GM19455 (cell line): ENCODE measurements around the gene EFHD2.
"Not testable (repeated sequence)": the region's sequence is repeated elsewhere in the genome, so short reads cannot be mapped to it uniquely, and the experiment has no call there.

Experiments used
- ATAC-seq: cut with Tn5 transposase; IDR thresholded peaks from one replicate; pipeline ENCODE4 v1.9.1; 2021; ENCODE audit not compliant: unreplicated experiment

The EFHD2 gene

DNA sequence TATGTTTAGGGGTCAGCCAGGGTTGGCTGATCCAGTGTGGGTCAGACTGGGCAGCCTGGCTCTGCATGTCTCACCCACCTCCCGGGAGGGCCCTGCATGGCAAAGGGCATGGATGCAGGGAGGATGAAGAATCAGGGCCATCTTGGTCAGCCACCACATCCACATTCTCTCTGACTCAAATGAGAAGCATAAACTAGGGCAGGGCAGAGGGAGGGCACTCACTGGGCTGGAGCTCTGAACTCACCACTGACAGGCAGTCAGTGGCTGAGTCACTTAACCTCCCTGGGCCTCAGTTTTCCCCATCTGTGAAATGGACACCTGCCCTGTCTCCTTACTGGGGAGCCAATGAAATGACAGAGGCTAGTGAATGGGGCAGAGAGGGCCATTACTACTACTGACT lies 42.5 kb downstream of the EFHD2 start:
- ATAC-seq = no peak

DNA sequence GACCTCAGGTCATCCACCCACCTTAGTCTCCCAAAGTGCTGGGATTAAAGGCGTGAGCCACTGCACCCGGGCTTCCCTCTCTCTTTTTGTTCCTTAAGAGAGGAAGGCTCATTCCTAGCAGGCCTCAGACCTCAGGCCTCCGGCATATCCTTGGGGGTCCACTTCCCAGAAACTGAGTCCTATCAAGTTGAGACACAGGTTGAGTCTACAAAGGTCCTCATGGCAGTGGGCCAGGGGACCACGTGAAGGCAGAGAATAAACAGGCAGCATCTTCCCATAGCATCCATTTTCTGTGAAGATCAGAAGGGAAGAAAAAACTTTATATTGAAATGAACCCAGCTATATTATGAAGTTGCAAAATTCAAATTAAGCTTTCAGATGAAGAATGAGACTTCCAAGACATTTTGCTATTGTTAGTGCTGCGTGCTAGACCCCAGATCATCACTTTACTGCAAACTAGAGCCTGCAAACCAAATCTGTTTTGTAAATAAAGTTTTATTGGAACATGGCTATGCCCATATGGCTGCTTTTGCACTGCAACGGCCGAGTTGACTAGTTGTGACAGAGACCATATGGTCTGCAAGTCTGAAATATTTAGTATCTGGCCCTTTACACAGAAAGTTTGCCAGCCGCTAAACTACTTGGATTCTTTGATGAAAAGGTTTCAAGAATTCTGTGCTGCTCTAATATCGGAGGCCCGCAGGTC lies 43.3 kb downstream of the EFHD2 start:
- ATAC-seq = no peak

DNA sequence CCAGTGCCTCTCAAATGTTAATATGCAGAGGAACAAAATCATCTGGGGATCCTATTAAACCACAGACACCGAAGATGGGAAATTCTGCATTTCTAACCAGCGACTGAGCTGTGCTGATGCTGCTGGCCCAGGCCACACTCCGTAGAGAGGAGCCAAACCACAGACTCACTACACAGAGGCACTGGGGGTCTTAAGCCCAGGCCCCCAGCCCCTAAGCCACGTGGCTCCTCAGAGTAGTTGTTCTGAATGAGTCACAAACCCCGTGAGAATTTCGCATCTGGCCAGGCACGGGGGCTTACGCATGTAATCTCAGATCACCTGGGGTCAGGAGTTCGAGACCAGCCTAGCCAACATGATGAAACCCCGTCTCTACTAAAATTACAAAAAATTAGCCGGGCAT lies 44.0 kb downstream of the EFHD2 start:
- ATAC-seq = no peak

DNA sequence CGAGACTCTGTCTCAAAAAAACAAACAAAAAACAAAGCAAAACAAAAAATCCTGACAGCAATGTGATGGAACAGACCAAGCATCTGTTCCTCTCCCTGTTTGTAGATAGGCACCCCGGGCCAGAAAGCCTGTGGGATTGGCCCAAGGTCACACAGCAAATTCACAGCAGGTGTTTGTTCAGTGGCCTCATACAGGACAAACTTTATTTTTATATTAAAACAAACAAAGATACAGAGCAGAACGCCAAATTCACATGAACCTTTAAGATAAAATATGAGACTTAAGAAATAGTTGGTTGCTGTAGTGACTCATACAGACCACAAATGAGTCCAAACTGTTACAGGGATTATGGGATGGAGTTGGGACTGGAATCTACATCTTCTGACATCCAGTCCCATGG lies 44.6 kb downstream of the EFHD2 start:
- no peak for ATAC-seq

DNA sequence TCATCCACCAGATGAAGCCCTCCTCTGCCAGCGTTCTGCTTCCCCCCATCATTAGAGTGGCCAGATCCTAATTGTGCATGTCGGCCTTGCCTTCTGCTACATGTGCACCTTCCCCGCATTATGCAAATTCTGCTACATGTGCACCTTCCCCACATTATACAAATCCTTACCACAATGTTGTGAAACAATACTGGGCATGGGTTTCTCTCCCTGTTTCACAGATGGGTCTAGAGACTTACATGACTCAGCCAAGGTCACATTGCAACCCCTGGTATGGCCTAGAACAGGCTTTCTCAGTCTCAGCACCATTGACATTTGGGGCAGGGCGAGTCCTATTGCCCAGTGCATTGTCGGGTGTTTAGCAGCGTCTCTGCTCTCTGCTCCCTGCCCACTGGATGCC lies 45.8 kb downstream of the EFHD2 start:
- no peak for ATAC-seq

DNA sequence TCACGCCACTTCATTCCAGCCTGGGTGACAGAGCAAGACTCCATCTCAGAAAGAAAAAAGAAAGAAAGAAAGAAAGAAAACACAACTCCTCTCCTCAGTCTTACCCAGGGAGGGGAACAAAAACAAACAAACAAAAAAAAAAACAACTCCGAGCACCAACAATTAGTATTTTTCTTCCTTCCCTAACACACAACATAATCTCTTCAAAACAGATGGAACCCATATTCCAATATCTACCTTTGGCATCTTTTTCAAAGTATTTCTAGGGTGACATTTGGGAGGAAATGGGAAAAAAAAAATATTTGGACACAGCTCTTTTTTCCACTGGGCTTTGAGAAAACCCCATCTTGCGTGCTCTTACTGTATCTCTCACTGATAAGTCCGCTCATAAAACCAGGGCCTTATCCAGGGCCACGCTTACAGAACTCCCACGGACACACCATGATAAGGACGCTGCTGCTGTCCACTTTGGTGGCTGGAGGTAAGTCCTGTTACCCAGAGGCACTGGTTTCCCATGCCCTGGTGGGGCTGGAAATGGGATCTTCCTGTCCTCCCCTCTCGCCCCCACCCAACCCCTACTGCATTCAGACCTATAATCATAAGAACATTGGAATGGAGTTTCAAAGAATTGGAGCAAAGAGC lies 46.7 kb downstream of the EFHD2 start, which contains the start of gene CELA2A:
Gene CELA2A, plus strand, starts transcription at position 420 of the 642 bp plus-strand sequence. Its CDS starts 22 bp downstream, at position 442.
- ATAC-seq = no peak

DNA sequence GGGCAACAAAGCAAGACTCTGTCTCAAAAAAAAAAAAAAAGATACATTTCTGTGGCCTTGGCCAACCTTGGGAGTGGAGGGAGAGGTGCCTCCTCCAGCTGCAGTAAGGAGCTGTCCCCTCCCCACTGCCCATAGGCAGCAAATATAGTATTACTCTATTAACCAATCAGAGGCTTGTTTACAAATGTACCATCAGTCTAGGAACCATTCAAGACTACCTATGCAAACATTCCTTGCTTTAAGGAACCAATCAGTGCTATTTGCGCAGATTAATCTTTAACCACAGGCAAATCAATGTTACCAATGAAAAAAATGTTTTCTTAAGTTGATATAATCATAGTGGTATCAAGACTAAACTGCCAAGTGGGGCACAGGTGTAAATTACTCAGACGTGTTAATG lies 47.9 kb downstream of the EFHD2 start:
- no peak for ATAC-seq

DNA sequence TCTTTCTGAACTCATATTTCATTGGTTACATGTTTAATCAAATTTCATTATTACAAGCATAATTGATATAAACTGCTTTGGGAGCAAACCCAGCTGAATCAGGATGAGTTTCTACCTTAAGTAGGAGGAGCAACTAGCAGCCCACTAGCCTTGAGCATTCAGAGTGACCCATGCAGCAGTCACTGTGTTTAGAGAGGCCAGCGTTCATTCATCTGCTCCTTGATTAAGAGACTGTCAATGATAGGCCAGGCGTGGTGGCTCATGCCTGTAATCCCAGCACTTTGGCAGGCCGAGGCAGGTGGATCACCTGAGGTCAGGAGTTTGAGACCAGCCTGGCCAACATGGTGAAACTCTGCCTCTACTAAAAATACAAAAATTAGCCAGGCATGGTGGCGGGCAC lies 48.7 kb downstream of the EFHD2 start:
- ATAC-seq = not testable (repeated sequence)

DNA sequence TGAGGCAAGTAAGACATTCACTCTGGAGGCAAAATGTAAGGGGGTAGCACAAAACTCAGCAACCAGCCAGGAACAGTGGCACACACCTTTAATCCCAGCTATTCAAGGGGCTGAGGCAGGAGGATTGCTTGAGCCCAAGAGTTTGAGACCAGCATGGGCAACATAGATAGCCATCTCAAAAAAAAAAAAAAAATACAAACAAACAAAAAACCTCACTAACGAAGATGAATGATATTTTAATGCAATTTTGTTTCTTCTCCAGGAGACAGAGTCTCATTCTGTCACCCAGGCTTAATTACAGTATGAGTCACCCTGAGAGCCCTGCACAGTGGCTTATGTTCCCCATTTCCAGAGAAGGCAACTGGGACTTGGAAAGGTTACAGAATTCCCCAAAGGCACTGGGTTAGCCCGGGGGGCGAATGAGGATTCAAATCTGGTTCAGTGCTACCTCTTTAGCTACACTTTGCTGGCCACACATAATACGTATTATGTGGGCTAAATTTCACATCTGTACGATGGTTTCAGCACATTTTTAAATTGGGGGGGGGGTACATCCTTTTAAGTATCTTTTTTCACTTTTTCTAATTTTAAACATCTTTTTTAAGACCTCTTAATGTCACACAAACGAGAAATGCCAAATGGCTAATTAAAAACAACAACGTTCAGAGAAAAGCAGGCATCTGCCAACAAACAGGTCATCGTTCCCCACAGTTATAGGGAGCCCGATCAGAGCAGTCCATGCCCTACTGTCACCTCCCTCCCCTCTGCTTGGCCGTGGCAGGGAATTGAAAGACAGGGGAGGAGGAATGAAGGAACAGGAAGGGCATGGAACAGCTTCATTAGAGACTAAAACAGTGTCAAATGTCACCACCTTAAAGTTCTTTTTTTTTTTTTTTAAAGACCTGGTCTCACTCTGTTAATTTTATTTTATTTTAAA lies 50.4 kb downstream of the EFHD2 start:
- no peak for ATAC-seq

DNA sequence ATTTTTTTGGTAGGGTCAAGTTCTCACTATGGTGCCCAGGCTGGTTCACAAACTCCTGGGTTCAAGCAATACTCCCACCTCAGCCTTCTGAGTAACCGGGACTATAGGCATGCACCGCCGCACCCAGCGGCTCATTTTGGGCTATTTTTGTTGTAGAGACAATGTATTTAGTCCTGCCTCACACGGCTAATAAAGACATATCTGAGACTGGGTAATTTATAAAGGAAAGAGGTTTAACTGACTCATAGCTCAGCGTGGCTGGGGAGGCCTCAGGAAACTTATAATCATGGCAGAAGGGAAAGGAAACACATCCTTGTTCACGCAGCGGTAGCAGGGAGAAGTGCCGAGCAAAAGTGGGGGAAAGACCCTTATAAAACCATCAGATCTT lies 51.0 kb downstream of the EFHD2 start:
- no peak for ATAC-seq

DNA sequence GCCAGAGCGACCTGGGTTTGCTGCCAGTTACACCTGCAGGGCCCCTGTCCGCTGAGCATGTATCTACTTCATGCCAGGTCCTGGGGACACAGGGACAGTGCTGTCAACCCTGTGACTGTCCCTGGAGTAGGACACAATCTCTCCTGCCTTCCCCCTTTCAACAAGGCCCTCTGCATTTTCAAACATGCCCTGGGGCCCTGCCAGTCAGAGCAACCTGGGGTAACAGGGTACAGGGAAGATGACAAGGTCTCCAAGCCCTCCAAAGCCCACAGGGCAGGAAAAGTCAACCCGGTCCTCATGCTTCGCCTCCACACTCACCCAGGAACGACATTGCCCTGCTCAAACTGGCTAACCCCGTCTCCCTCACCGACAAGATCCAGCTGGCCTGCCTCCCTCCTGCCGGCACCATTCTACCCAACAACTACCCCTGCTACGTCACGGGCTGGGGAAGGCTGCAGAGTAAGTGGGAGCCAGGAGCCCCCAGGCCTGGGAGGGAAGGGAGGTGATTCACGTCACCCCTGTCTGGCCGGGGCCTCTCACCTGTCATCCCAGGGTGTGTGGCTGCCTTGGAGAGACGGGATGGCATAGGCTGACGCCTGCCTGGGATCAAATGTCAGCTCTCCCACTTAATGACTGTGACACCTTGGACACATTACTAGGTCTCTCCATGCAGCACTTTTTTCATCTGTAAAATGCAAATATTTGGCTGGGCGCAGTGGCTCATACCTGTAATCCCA lies 53.5 kb downstream of the EFHD2 start:
- not testable (repeated sequence) for ATAC-seq

DNA sequence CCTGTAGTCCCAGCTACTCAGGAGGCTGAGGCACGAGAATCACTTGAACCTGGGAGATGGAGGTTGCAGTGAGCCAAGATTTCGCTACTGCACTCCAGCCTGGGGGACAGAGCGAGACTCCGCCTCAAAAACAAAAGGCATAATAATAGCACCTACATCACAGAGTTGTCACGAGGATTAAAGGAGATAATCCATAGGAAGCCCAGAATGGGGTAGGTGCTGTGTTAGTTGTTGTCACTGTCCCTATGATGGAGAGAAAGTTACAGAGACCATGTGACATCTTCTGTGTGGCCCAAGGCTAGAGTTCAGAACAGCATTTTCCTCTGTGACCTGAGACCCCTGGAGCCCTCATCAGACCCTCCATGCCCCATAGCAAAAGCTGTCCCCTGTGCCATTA lies 54.2 kb downstream of the EFHD2 start:
- ATAC-seq = not testable (repeated sequence)

DNA sequence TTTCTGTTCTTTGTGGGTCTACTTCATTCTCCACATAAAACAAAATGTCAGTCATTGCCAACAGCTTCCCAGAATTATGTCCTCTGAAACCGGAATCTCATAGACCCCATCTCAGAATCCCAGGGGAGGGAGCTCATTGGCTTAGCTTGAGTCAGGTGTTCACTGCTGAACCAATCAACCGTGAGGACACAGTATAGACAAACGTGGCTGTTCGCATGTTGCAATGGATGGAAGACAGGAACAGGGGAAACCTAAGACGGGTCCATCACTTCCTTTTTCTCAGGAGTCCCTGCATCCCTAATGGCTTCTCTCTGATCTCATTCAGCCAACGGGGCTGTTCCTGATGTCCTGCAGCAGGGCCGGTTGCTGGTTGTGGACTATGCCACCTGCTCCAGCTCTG lies 56.0 kb downstream of the EFHD2 start:
- ATAC-seq = no peak

DNA sequence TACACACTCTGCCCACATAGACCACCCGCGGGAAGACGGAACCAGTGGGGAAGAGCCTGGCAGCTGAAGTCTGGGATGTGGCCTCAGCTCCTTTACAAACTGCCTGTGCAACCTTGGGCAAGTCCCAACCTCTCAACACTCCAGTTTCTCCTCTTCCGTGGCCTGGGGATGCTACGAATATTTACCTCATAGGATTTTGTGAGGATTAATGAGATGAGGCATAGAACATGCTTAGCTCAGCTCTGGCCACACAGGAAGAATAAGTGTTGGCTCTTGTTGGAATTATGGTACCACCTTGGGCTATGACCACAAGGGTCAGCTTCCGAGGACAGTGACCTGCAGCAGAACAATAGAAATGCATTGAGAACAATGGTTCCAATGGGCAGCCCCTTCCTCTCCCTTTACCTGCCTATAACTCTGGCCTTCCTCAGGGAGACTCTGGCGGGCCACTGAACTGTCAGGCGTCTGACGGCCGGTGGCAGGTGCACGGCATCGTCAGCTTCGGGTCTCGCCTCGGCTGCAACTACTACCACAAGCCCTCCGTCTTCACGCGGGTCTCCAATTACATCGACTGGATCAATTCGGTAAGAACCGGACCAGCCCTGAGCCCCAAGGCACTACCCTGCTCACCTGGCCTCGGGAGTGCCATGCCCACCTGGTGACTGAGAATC lies 57.4 kb downstream of the EFHD2 start:
- ATAC-seq = not testable (repeated sequence)

DNA sequence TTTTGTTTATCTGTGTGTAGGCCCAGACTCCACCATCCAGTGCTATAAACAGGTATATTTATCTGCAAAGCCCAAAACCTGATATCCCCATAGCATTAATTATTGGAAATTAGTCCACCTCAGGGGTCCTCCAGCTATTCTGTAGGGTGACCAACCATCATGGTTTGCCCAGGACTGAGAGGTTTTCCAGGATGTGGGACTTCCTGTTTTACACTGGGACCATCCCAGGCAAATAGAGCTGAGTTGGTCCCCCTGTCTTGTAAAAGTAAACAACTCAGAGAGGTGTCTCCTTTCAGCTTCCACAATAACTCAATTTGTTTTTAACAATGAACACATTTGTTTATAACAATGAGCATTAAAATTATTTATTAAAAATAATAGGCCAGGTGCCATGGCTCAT lies 58.5 kb downstream of the EFHD2 start:
- ATAC-seq = no peak

DNA sequence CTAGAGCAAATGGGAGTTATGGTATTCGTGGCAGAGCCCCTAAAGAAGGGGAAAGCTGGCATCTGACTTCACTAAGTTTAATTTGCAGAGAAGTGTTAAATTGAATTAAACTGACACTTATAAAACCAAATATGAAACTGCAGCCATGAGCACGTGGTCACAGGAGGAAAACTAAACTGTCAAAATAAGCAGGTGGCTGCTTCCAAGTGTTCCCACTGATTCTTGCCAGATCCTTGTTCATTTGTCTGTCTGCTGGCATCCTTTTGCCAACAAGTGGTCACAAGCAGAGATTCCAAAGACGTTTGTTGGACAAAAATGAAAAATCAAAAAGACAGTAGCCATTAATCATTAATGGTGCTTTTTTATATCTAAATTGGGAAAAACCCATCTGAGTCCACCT lies 59.7 kb downstream of the EFHD2 start:
- no peak for ATAC-seq

DNA sequence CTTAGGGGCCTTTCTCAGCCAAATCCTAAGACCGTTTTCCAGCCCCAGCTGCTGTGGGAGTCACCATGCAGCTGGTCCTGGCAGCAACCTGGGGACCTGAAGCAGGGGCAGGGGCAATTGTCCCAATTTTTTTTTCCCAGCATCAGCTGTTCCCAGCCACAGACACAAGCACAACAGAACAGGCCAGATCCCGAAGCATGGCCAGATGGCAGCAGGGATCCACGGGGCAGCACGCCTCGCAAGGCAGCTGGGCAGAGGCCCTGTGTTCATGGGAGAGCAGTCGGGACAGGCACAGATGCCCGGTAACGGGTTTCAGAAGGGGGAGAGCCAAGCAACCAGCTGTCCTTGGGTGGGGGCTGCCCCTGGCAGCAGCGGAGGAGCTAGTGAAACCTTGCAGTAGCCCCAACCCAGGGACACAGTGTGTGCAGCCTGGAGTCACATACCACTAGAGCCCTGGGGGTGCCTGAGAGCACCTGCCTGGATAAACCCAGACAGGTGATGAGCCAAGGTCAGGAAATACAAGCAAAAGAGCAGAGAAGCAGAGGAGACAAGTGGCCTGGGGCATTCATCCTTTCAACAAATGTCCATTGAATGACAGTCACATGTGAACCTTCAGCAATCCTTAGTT lies 60.2 kb downstream of the EFHD2 start:
- ATAC-seq = not testable (repeated sequence)

DNA sequence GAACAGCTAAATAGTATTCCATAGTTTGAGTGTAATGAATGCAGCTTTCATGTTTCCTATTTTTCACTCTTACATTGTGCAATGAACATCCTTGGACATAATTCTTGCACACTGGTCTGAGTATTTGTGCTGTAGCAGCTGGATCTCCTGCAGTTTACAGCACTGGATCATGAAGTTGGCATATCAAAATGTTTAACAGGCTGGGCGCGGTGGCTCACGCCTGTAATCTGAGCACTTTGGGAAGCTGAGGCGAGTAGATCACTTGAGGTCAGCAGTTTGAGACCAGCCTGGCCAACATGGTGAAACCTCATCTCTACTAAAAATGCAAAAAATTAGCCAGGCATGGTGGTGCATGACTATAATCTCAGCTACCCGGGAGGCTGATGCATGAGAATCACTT lies 61.4 kb downstream of the EFHD2 start:
- not testable (repeated sequence) for ATAC-seq

DNA sequence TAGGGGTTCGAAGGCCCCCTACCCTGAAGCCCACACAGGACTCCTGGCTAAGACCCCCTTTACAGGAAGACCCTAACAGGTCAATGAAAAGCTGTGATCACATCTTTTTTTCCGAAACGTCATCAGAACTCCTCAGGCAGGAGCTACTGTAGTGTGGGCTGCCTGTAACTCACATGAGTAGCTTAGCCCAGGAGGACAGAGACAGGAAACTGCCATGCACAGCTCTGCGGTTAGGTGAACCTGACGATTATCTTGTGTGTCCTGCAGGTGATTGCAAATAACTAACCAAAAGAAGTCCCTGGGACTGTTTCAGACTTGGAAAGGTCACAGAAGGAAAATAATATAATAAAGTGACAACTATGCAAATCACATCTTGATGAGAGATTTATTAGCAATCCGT lies 62.0 kb downstream of the EFHD2 start:
- ATAC-seq = not testable (repeated sequence)

DNA sequence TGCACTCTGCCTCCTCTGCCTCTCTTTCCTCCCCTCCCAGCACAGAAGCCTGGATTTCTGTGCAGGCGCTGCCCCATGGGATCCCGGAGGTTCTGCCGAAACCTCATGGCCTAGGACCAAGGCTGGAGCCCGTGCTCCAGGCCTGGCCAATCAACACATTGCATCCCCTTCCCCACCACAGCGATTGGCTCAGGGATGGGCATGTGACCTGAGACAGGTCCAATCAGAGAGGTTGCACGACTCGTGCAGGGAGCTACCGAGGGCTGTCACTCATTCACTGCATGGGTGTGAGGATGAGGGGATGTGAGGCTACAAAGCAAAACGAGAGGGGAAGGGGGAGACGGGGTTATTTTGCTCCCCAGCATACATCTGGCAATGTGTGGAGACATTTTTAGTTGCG lies 62.9 kb downstream of the EFHD2 start:
- ATAC-seq = no peak
